GM13976 (cell line): ENCODE measurements around the gene WBP2NL.

Experiments
- DNase-seq: peaks from one replicate; pipeline ENCODE4 v3.0.0; 2012; ENCODE audit warnings: low spot score
- CTCF ChIP-seq: IDR thresholded peaks from 2 replicates; pipeline ENCODE4 v1.5.1; 2012; ENCODE audit warnings: borderline replicate concordance, mild to moderate bottlenecking; ENCODE audit not compliant: insufficient read depth; ENCODE audit errors: extremely low read depth, missing control alignments, control extremely low read depth
- in situ Hi-C: fragments of 300-500 bp; cut with MboI; formaldehyde crosslinking; loops from one replicate; pipeline ENCODE4 v1.12.0; 2022; ENCODE audit warnings: low sequenced_read_pairs, mixed read lengths, inconsistent platforms; ENCODE audit not compliant: unreplicated experiment

Gene WBP2NL

DNA sequence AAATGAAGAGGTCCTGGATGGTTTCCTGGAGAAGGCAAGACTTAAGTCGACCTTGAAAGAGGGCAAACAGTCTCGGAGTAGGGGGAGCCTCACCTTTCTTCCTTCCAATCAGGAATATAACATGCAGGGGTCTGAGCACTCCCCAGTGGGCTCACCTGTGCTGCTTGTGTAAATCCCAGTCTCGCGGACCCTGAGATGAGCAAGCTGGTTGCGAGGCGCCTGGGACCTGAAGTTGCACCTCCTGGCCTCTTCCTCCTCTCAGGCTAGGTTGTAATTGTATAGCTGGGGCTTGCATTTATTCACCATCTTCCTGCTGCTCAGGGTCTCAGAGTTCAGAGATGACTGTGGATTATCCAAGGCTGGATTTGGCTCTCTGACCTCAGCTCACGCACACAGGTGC is 7.5 kb upstream of the WBP2NL start:
- in situ Hi-C loops, result no loop called here
- DNase-seq, result no peak
- no peak for TF ChIP-seq CTCF

DNA sequence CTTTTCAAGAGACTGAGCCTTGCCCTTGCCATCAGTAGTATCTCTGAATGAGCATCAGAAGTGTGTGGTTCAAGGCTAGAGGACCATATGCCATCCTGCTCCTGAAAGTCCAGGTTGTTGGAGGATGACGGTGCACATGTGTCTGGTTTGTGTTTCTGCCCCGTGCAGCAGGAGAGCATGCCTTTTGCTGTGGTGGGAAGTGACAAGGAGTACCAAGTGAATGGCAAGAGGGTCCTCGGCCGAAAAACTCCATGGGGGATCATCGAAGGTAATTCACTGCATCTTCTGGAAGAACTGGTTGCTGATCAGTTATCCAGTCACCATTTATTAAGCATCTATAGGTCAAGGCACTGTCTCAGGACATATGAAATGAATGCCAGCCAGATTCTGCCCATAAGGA is 6.1 kb upstream of the WBP2NL start:
- no peak for DNase-seq
- no peak for TF ChIP-seq CTCF
- in situ Hi-C loops, result no loop called here

DNA sequence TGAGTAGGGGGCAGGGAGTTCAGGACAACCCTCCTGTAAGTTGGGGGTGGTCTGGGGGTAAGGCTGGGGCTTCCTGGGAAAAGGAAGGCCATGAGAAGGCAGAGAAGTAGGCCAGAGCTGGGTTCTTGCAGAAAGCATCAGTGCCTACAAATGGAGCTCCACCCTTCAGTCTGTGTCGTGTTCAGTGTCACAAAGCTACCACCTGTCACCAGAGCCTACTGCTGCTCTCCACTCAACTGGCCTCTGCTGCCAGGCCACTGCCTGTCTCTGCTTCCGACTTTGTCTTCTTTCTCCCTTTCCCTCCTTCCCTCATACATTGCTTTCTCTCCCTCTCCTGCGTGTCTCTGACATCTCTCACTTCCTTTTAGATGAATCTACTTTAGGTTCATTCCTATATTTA is 3.4 kb upstream of the WBP2NL start:
- no peak for DNase-seq
- in situ Hi-C loops, result no loop called here
- TF ChIP-seq CTCF, result no peak

- DNase-seq, result no peak
- in situ Hi-C loops, result no loop called here
- TF ChIP-seq CTCF, result no peak
These were observed 1.8 kb upstream of the WBP2NL start for GRCh38 chr22:41996826-41997225.

- no peak for DNase-seq
- TF ChIP-seq CTCF, result no peak
- in situ Hi-C loops, result loop anchor here (10.0 kb wide), 1 partner anchor 64 kb away; no protein-coding TSS in a partner anchor
These were observed 1.9 kb downstream of the WBP2NL start for GRCh38 chr22:42000466-42000865.

GRCh38 chr22:42001121-42001520 is 2.5 kb downstream of the WBP2NL start:
- no peak for DNase-seq
- no peak for TF ChIP-seq CTCF
- in situ Hi-C loops, result loop anchor here (10.0 kb wide), 1 partner anchor 64 kb away; no protein-coding TSS in a partner anchor

DNA sequence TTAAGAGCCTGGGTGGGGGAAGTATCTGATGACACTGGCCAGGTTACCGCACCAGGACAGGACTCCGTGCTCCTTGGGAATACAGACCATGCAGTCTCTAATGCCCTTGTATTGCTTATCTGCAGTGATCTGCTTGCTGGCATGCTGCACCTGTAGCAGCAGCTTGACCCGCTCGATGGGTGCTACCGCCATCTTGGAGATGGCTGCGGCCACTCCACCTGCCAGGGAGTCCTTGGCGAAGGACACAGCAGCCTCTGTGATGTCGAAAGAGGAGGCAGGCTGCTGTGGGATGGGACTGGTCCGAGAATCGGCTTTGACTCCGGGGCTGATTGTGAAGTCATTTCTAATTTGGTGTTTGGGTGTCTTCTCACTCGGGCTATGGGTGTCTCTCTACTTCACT is 3.1 kb downstream of the WBP2NL start:
- in situ Hi-C loops, result loop anchor here (10.0 kb wide), 1 partner anchor 63 kb away; no protein-coding TSS in a partner anchor
- no peak for TF ChIP-seq CTCF
- no peak for DNase-seq
